HG03097 (cell line): ENCODE data around the gene TXNIP.

Experiments used
- ATAC-seq: cut with Tn5 transposase; IDR thresholded peaks from one replicate; pipeline ENCODE4 v1.9.1; 2021; ENCODE audit not compliant: unreplicated experiment, low FRiP score

The TXNIP gene

DNA sequence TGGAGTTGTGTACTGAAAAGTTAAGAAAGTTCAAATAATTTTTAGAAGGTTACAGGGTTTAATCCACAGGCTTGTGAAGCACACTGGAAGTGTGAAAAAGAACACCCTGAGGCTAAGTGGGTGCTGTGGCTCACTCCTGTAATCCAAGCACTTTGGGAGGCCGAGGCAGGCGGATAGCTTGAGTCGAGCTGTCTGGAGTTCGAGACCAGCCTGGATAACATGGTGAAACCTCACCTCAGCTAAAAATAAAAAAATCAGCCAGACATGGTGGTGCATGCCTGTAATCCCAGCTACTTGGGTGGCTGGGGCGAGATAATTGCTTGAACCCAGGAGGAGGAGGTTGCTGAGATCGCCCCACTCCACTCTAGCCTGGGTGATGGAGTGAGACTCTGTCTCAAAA lies 9.8 kb downstream of the TXNIP start:
- no peak for ATAC-seq

DNA sequence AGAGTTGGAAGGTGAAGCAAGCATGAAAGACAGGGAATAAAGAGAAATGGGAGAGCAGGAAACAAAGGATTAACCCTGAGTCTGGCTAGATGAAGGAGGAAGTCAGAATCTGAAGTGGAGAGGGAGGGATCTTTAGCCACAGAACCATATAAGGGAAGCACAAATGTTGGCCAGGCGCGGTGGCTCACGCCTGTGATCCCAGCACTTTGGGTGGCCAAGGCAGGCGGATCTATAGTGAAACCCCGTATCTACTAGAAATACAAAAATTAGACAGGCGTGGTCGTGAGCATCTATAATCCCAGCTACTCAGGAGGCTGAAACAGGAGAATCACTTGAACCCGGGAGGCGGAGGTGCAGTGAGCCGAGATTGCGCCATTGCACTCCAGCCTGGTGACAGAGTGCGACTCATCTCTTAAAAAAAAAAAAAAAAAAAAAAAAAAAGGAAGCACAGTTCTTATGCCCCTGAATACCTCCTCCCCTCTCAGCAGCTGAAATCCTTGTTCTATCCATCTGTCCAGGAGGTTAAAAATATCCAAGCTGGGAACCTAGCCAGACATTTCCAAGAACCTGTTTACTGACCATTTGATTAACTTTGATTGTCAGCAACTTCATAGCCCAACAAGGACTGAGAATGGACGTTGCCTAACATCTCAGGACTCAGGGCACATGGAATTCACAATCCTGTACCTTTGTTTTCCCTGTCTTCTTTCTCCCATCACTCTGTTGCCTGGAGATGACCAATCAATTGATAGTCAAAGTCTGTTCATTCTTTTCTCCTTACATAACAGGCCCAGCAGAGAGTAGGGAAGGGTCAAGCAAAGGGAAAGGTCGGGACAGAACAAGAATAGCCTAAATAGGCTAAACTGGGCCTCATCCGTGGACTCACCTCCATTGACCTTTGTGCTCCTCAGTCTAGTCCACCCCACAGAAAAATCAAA lies 10.6 kb downstream of the TXNIP start:
- ATAC-seq = no peak

- ATAC-seq = no peak
Measured at GRCh38 chr1:145985129-145985501, 11.3 kb downstream of the TXNIP start.

DNA sequence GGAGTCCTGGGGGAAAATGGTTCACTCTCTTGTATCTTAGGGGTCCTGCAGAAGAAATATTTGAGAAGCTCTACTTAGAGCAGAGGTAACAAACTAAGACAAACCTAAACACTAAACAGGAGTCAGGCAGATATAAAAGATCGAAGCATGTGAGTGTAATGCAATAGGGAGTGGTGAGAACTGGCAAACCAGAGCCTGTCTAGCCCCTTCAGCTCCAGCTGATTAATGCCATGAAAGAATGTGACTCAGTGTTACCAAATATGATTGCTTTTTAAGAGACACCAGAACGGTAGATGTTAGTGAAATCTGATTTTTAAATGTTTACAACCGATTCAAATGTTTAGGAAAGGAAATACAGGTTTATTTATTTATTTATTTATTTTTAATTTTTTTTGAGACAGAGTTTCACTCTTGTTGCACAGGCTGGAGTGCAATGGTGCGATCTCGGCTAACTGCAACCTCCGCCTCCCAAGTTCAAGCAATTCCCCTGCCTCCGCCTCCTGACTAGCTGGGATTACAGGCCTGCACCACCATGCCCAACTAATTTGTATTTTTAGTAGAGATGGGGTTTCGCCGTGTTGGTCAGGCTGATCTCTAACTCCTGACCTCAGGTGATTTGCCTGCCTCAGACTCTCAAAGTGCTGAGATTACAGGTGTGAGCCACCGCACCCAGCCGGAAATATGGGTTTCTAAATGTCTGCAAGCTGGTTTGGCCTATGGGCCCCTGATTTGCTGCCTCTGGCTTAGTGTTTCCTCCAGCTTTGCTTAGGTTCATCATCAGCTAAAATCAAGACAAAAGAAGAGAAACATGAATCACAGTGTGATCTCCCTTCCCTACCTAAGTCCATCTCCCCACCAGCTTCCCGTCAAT lies 12.2 kb downstream of the TXNIP start:
- no peak for ATAC-seq

DNA sequence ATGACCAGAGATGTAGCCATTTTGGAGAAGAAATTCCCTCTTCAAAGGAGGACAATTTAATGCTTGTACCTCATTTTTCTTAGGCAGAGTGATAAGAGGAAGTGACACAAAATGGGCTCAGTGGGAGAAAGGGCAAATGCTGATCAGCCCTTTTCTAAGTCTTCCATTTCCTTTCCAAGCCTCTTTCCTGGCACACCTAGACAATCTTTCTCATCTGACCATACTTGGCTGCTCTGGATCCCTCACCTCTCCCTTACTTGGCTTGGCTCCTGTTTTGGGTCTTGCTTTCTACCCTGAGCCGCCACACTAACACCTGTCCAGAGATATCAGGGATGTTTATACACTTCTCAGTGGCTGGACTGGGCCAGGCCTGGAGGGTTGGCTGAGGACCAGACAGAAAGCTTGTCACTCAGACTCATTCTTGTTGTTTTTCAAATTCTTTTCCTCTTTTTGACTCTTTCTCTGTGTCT lies 13.1 kb downstream of the TXNIP start:
- no peak for ATAC-seq

DNA sequence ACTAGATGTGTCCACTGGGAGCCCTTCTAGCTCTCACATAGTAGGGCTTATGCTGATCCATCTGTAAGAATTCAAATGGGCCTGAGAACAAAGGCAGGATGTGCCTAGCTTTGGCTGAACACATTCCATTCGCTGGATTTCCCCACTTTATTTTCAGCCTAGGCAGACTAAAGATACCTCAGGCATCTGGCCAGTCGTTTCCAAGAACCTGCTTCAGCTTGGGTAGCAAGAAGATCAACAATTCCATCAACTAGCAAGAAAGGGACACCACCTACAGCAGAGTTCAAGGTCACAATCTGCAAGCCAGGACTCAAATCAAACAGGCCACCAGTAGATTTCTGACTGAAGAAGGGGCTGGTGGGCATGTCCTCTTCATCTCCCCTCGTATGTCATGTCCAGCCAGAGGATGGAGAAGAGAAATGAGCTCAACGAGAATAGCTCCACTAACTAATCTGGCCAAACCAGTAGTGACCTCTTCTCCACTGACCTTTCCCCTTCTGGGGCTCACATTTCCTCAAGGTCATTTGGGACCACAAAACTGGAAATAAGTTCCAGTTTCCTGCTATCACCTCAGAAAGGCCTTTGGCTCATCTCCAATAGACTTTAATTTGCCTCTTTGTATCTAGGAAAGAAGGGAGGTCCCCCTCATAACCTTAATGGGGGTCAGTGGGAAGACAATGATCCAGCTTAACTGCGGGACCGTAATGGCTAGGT lies 14.2 kb downstream of the TXNIP start:
- no peak for ATAC-seq

DNA sequence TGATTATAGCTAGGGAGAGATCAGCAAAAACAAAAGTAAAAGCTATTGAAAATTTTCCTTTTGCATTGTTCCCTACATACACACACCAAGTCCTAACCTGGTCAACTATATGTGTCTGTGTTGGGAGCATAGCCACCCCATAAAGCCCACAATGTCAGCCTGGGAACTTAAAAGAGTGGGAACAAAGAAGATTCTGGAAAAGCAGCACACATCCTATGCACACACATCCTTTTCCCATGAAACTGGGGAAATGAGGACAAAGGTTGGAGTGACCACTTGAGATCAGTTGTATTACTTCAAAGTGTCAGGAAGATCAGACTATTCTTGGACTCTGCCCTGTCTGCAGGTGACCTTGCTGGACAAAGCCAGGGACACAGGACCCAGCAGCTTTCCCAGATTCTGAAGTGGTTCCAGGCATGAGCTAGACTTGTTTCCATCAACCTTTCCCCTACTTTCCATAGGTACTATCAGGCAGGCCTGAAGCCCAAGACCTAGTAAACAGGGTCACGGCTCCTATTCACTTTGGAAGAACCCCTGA lies 15.9 kb downstream of the TXNIP start:
- no peak for ATAC-seq

DNA sequence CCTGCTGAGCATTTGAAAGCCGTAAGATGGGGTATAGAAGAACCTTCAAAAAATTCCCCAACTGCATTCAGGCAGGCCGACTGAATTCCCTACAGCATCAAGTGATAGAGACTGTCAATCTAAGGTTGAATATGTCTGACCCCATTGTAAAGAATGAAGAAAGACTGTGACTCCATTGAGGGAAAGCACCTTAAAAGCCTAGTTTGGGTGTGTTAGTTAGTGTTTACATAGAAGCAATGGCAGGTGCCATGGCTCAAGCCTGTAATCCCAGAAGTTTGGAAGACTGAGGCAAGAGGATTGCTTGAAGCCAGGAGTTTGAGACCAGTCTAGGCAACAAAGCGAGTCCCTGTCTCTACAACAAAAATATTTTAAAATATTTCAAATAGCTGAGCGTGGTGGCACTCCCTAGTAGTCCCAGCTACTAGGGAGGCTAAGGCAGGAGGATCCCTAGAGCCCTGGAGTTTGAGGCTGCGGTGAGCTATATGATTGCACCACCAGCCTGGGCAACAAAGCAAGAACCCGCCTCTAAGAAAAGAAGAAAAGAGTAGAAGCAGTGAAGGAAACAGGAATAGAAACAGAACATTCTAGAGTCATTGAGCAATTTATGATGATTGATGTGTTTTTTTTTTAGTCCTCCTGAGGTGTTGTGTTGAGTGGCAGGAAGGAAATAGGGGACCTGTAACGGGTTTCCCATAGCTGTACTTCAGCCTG lies 16.5 kb downstream of the TXNIP start:
- no peak for ATAC-seq

DNA sequence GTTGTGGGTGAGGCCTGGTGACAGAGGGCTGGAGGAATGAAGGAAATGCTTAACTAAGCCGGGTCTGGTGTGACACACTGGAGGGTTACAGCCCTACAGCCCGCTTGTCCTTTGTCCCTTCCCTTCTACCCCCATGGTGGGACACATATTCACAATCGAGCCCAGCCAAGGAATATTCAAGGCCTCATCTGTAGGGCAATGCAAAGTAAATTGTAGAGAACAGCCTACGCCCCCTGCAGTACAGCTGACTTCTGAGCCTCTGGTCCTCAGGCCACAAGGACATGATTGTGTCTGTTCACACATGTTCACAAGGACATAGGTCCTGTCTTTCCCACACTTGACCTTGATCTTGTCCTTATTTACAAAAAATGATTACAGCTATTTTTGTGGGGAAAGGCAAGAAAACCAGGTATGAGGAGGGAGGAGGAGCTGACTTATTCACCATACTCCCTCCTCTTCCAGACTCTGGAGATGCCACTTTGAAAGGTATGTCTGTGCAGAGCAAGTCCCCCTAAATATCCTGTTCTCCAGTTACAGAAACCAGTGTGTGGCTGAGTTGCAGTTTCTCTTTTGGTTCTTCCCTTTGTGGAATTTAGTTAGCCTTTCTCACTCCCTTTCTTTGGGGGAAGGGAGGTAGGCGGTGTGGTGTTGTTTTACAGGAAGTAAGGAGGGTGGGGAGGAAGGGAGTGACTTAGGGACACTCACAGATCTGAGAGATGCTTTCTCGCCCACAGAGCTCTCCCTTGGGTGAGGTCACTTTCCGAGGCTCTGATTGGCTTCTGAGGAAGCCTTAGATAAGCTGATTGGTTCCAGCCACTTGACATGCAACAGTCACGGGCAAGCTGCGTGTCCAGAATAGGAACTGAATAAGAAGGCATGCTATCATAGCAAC lies 17.3 kb downstream of the TXNIP start:
- ATAC-seq = peak; percentile 81

DNA sequence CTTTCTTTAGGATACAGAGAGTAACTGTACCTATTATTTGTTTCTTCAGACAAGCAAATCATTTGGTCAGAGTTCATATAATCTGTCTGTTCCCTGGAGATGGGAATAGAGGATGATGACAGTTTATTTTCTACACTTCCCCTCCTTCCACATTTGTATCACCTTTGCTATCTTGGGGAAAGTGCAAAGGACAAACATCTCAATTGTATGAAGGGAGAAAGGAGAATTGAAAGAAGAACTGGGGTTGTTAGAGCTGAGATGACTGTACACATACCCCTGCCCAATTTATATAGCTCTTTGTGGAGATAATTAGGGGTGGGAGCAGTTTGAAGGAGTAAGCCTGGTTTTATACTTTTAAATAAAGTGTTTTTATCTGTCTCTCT lies 17.9 kb downstream of the TXNIP start:
- no peak for ATAC-seq

GRCh38 chr1:145977486-145978470 lies 18.6 kb downstream of the TXNIP start:
- peak; percentile 31 for ATAC-seq

- ATAC-seq = no peak
Measured at GRCh38 chr1:145977016-145977415, 19.4 kb downstream of the TXNIP start.

DNA sequence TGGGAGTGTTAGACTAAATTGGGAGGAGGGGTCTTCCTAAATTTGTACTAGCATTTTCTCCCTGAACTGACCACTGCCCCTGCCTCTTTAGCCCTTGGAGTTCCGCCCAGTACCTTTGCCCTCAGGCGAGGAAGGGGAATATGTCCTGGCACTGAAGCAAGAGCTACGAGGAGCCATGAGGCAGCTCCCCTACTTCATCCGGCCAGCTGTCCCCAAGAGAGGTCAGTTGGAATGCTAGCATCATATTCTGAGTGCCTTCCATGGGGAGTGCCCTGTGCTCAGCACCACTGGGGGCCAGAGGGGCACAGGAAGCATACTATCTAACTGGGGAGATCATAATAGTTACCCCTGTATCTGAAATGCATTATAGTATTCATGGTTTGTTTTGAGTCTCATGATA lies 21.2 kb downstream of the TXNIP start:
- no peak for ATAC-seq

DNA sequence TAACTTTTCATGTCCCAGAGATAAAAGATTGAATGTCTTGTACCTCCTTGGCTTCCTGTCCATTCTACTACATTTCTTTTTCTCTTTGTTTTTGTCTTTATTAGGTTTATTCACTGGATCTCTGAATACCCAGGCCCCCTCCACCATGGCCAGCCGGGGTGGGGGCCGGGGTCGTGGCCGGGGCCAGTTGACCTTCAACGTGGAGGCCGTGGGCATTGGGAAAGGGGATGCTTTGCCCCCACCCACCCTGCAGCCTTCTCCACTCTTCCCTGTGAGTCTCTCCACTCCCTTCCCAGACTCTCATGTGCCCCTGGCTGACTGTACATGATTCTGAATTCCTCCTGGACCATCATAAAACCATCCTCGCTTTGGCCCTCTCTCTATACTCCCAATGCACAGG lies 21.7 kb downstream of the TXNIP start:
- ATAC-seq = no peak

GRCh38 chr1:145972580-145972979 lies 23.8 kb downstream of the TXNIP start:
- ATAC-seq = no peak

GRCh38 chr1:145967288-145967687 lies 29.1 kb downstream of the TXNIP start:
- no peak for ATAC-seq

DNA sequence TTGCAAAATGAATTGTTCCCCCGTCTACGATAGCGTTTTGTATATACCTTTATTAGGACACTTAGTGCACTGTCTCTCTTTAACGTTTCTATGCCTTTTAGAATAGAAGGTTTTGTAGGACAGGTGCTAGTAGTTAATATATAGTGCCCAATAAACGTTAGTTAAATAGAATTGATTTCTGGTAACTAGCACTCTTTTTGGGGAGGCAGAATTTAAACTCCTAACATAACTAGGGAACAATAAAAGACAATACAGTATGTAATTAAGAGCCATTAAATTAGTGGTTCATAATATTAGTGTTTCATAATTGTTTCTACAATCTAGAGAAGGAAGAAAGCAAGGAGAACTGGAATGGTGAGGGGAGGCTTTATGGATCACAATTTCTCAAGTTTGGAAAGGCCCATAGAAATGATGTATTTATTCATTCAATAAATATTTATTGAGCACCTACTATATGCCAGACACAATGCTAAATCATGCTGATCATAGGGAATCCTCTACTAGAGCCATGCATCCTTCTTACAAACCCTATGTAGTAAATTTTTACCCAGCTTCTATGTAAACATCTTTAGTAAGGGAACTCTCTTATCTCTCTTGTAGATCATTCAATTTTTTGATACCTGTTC lies 31.1 kb downstream of the TXNIP start:
- ATAC-seq = no peak
